H9 (cell line): ENCODE results near the gene ZYG11A. TPM values are rescaled to one million over a fixed set of nuclear protein-coding genes. Genes with fewer than 3 reads are reported as not detected.

ENCODE experiments used
- DNase-seq: peaks from one replicate; pipeline ENCODE4 v3.0.0-alpha.2; 2017
- H2AFZ ChIP-seq: one replicate; pipeline ENCODE4 v1.6.1; 2013; ENCODE audit warnings: mild to moderate bottlenecking, low read length, control low read depth, moderate library complexity
- H2AK5ac ChIP-seq: 2 replicates; pipeline ENCODE4 v1.6.1; 2013; ENCODE audit warnings: low read length, control low read depth, mixed read lengths; ENCODE audit not compliant: insufficient read length
- H2BK120ac ChIP-seq: one replicate; pipeline ENCODE4 v1.6.1; 2013; ENCODE audit warnings: low read depth, mild to moderate bottlenecking, low read length, control low read depth, inconsistent platforms; ENCODE audit not compliant: poor library complexity, severe bottlenecking
- H2BK12ac ChIP-seq: 2 replicates; pipeline ENCODE4 v1.6.1; 2013; ENCODE audit warnings: low read length, control low read depth, mixed read lengths, low read depth; ENCODE audit not compliant: insufficient read length
- H2BK15ac ChIP-seq: 2 replicates; pipeline ENCODE4 v1.6.1; 2013; ENCODE audit warnings: low read depth, low read length, control low read depth
- H2BK20ac ChIP-seq: one replicate; pipeline ENCODE4 v1.6.1; 2013; ENCODE audit warnings: low read depth, mild to moderate bottlenecking, low read length, control low read depth, inconsistent platforms; ENCODE audit not compliant: poor library complexity, severe bottlenecking
- H2BK5ac ChIP-seq: 2 replicates; pipeline ENCODE4 v1.6.1; 2013; ENCODE audit warnings: low read length, control low read depth, mixed read lengths; ENCODE audit not compliant: insufficient read length
- H3K14ac ChIP-seq: 2 replicates; pipeline ENCODE4 v1.6.1; 2013; ENCODE audit warnings: low read length, control low read depth; ENCODE audit not compliant: insufficient read depth
- H3K18ac ChIP-seq: 2 replicates; pipeline ENCODE4 v1.6.1; 2013; ENCODE audit warnings: low read depth, mild to moderate bottlenecking, mixed read lengths, low read length, control low read depth; ENCODE audit not compliant: insufficient read length
- H3K23ac ChIP-seq: 2 replicates; pipeline ENCODE4 v1.6.1; 2013; ENCODE audit warnings: low read length, control low read depth, mixed read lengths, low read depth; ENCODE audit not compliant: insufficient read length
- H3K23me2 ChIP-seq: 2 replicates; pipeline ENCODE4 v1.6.1; 2013; ENCODE audit warnings: low read depth, mild to moderate bottlenecking, mixed read lengths, low read length, control low read depth; ENCODE audit not compliant: insufficient read length, poor library complexity, severe bottlenecking
- H3K27ac ChIP-seq: 2 replicates; pipeline ENCODE4 v1.5.1; 2013; ENCODE audit warnings: low read length, control low read depth, mixed read lengths, low read depth; ENCODE audit not compliant: insufficient read length
- H3K27me3 ChIP-seq: 2 replicates; pipeline ENCODE4 v1.6.1; 2013; ENCODE audit warnings: low read length, control low read depth, inconsistent platforms; ENCODE audit not compliant: insufficient read depth
- H3K4ac ChIP-seq: 2 replicates; pipeline ENCODE4 v1.6.1; 2013; ENCODE audit warnings: low read depth, mild to moderate bottlenecking, control low read depth, inconsistent platforms, low read length, moderate library complexity
- H3K4me1 ChIP-seq: 2 replicates; pipeline ENCODE4 v1.6.1; 2013; ENCODE audit warnings: low read length, control low read depth, inconsistent platforms; ENCODE audit not compliant: insufficient read depth
- H3K4me2 ChIP-seq: 2 replicates; pipeline ENCODE4 v1.6.1; 2013; ENCODE audit warnings: low read length, control low read depth, mixed read lengths; ENCODE audit not compliant: insufficient read length, insufficient read depth
- H3K56ac ChIP-seq: 2 replicates; pipeline ENCODE4 v1.6.1; 2013; ENCODE audit warnings: low read depth, mild to moderate bottlenecking, mixed read lengths, low read length, control low read depth; ENCODE audit not compliant: insufficient read length
- H3K79me1 ChIP-seq: 2 replicates; pipeline ENCODE4 v1.6.1; 2013; ENCODE audit warnings: low read depth, mild to moderate bottlenecking, moderate library complexity, low read length, control low read depth, inconsistent platforms; ENCODE audit not compliant: insufficient read depth, poor library complexity, severe bottlenecking
- H3K79me2 ChIP-seq: 2 replicates; pipeline ENCODE4 v1.6.1; 2013; ENCODE audit warnings: low read length, control low read depth, inconsistent platforms; ENCODE audit not compliant: insufficient read depth
- H3K9ac ChIP-seq: 2 replicates; pipeline ENCODE4 v1.6.1; 2013; ENCODE audit warnings: low read length, control low read depth, mixed read lengths; ENCODE audit not compliant: insufficient read length; ENCODE audit errors: extremely low read depth
- H3K9me3 ChIP-seq: one replicate; pipeline ENCODE4 v1.6.1; 2013; ENCODE audit warnings: low read depth, low read length, inconsistent platforms; ENCODE audit not compliant: control insufficient read depth
- H3T11ph ChIP-seq: one replicate; pipeline ENCODE4 v1.6.1; 2013; ENCODE audit warnings: mild to moderate bottlenecking, low read length, control low read depth, inconsistent platforms
- H4K20me1 ChIP-seq: one replicate; pipeline ENCODE4 v1.6.1; 2013; ENCODE audit not compliant: control insufficient read depth, insufficient read length, insufficient read depth
- H4K5ac ChIP-seq: 2 replicates; pipeline ENCODE4 v1.6.1; 2013; ENCODE audit warnings: low read depth, mild to moderate bottlenecking, mixed read lengths, low read length, control low read depth; ENCODE audit not compliant: insufficient read length
- H4K8ac ChIP-seq: replicated peaks from 2 replicates; pipeline ENCODE4 v1.6.1; 2013; ENCODE audit warnings: low read length, control low read depth, mixed read lengths, low read depth; ENCODE audit not compliant: insufficient read length
- H4K91ac ChIP-seq: 2 replicates; pipeline ENCODE4 v1.6.1; 2013; ENCODE audit warnings: low read depth, mild to moderate bottlenecking, moderate library complexity, mixed read lengths, low read length, control low read depth; ENCODE audit not compliant: insufficient read length
- H3K27ac Mint-ChIP-seq, 3 experiments: 2 replicates in 2 of 3; 3 replicates in 1 of 3; pipeline ENCODE4 v1.8.0; 2020 to 2021; ENCODE audit warnings: mixed read lengths in 3 of 3, mild to moderate bottlenecking in 1 of 3, moderate library complexity in 1 of 3
- H3K27me3 Mint-ChIP-seq: 2 replicates; pipeline ENCODE4 v1.8.0; 2021; ENCODE audit warnings: low read depth, mild to moderate bottlenecking, moderate library complexity, mixed read lengths
- H3K36me3 Mint-ChIP-seq, 3 experiments: 2 replicates in 2 of 3; 3 replicates in 1 of 3; pipeline ENCODE4 v1.8.0; 2020 to 2021; ENCODE audit warnings: low read depth in 3 of 3, mixed read lengths in 3 of 3; ENCODE audit not compliant: insufficient read depth in 1 of 3
- H3K4me1 Mint-ChIP-seq, 2 experiments: 2 replicates each; pipeline ENCODE4 v1.8.0; 2020; ENCODE audit warnings: mixed read lengths in 2 of 2
- H3K4me3 Mint-ChIP-seq, 2 experiments: 2 replicates in 1 of 2; 3 replicates in 1 of 2; pipeline ENCODE4 v1.8.0; 2020 to 2021; ENCODE audit warnings: mild to moderate bottlenecking in 2 of 2, mixed read lengths in 2 of 2, moderate library complexity in 1 of 2
- H3K9me3 Mint-ChIP-seq, 2 experiments: 2 replicates in 1 of 2; 3 replicates in 1 of 2; pipeline ENCODE4 v1.8.0; 2020; ENCODE audit warnings: mild to moderate bottlenecking in 2 of 2, mixed read lengths in 2 of 2, moderate library complexity in 1 of 2
- WGBS: extraction: QIAGEN DNeasy Blood & Tissue Kit; methylation state at CpG from one replicate; pipeline ENCODE4 v1.1.7; 2013; ENCODE audit warnings: missing lambda C conversion rate, low lambda C conversion rate, mixed read lengths; ENCODE audit not compliant: insufficient read length; ENCODE audit errors: extremely low coverage; 5-methylcytosine and 5-hydroxymethylcytosine counted together
- total RNA-seq: library from RNA; stranded (reverse); gene quantifications from 2 replicates; pipeline ENCODE4 v1.2.1, GENCODE V29; 2021
- TF ChIP-seq, protein P1 (sequence below): fragments of 200-600 bp; sonication (generic); conservative IDR thresholded peaks from 3 replicates; pipeline ENCODE4 v1.8.0; 2021; ENCODE audit warnings: antibody characterized with exemption, mild to moderate bottlenecking

The ZYG11A gene
- total RNA-seq, 1 experiment from 2014 or later: 2.1 TPM

DNA sequence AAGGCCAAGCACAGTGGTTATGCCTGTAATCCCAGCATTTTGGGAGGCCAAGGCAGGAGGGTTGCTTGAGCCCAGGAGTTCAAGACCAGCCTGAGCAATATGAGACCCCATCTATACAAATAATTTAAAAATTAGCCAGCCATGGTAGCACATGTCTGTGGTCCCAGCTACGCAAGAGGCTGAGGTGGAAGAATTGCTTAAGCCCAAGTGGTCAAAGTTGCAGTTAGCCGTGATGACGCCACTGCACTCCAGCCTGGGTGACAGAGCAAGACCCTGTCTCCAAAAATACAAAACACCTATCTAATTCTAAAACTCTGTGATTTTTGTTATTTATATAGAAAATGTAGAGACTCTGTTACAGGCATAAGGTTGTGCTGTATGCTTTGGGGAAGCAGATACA is 44.2 kb upstream of the ZYG11A start:
- no peak overlapping the region for H2BK12ac ChIP-seq
- H3K4me2 ChIP-seq: no peak overlapping the region
- H3K27ac ChIP-seq: no peak overlapping the region
- no peak overlapping the region for H3K27ac Mint-ChIP-seq
- H4K8ac ChIP-seq: no peak overlapping the region
- TF ChIP-seq, protein P1, sequence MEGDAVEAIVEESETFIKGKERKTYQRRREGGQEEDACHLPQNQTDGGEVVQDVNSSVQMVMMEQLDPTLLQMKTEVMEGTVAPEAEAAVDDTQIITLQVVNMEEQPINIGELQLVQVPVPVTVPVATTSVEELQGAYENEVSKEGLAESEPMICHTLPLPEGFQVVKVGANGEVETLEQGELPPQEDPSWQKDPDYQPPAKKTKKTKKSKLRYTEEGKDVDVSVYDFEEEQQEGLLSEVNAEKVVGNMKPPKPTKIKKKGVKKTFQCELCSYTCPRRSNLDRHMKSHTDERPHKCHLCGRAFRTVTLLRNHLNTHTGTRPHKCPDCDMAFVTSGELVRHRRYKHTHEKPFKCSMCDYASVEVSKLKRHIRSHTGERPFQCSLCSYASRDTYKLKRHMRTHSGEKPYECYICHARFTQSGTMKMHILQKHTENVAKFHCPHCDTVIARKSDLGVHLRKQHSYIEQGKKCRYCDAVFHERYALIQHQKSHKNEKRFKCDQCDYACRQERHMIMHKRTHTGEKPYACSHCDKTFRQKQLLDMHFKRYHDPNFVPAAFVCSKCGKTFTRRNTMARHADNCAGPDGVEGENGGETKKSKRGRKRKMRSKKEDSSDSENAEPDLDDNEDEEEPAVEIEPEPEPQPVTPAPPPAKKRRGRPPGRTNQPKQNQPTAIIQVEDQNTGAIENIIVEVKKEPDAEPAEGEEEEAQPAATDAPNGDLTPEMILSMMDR: no peak
- H2AFZ ChIP-seq: no peak overlapping the region
- no peaks in the 10 kb centered on the region for H3K27me3 ChIP-seq
- H3T11ph ChIP-seq: no peak overlapping the region
- H3K4me3 Mint-ChIP-seq: no peak overlapping the region
- peaks cover 1 to 15% (median 8%) of the 10 kb centered on the region in 3 experiments; a peak in 5 of 7 replicates for H3K36me3 Mint-ChIP-seq
- no peak overlapping the region for H3K18ac ChIP-seq
- no peak for DNase-seq
- no peaks in the 10 kb centered on the region for H3K4me1 Mint-ChIP-seq
- H3K4me1 ChIP-seq: no peaks in the 10 kb centered on the region
- WGBS: no CpG with 5 or more reads among the region's 3 CpGs
- no peak overlapping the region for H4K5ac ChIP-seq
- H3K4ac ChIP-seq: no peak overlapping the region
- no peaks in the 10 kb centered on the region for H3K79me1 ChIP-seq
- H3K9ac ChIP-seq: no peak overlapping the region
- H3K23me2 ChIP-seq: no peaks in the 10 kb centered on the region
- no peak overlapping the region for H2BK20ac ChIP-seq
- H4K20me1 ChIP-seq: no peaks in the 10 kb centered on the region
- H2BK5ac ChIP-seq: no peak overlapping the region
- no peaks in the 10 kb centered on the region for H3K9me3 ChIP-seq
- no peak overlapping the region for H2BK120ac ChIP-seq
- no peak overlapping the region for H3K14ac ChIP-seq
- no peak overlapping the region for H4K91ac ChIP-seq
- H3K27me3 Mint-ChIP-seq: no peaks in the 10 kb centered on the region
- no peak overlapping the region for H3K56ac ChIP-seq
- no peak overlapping the region for H2BK15ac ChIP-seq
- H3K79me2 ChIP-seq: no peaks in the 10 kb centered on the region
- H2AK5ac ChIP-seq: no peak overlapping the region
- no peak overlapping the region for H3K23ac ChIP-seq
- H3K9me3 Mint-ChIP-seq: no peaks in the 10 kb centered on the region
